ENCODE measurements around the gene TMEM108.

TMEM108 gene

DNA sequence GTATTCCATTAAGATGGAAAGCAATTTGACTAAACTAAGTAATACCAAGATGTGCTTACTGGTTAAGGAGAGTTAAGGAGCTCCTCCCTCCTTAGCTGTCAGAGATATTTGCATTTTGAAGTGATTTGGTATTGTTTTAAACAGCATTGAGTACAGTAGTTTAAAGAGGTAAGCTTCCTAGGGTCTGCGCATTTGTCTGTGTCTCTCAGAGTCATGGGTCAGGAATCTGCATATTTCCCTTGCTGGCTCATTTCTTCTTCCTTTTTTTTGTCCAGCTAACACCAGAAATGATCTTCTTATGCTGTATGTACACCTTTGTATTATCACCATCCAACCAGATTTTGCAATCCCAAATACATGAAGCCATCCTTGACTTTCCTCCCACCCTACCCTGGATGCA, 198.7 kb downstream of the TMEM108 start:
- no peak for DNase-seq (ENCODE audit: low spot score)

DNA sequence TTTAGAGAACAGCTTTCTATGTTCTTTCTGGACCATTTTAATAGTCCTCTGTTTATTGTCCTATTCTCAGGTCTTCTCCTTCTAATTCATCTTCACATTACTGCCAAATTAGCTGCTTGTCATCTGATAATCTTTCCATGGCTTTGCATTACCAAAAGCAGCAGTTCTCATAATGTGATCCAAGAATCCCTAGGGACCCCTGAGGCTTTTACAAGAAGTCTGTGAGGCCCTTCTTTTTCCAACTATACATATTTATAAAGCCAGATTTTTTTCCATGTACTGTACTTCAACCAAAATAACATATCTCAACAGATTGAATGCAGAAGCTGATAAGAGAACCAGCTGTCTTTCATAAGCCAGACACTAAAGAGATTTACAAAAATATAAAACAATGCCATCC, 199.2 kb downstream of the TMEM108 start:
- DNase-seq (ENCODE audit: low spot score): no peak

DNA sequence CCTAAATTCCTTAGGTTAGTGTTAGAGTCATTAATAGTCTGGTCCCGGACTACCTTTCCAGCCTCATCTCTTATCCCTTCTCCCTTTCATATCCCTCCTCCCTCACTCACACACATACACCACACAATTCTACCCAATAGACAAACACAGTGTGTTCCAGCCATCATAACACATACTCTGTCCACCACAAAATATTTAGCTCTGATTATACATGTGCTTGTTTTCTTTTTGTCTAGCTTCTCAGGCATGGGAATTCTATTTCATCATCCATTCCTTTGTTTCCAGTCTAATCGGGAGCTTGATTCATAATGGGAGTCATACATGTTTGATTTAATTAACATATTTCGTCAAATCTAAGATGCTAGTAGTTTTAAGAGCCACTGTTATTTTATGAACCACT, 199.8 kb downstream of the TMEM108 start:
- DNase-seq (ENCODE audit: low spot score): no peak

DNA sequence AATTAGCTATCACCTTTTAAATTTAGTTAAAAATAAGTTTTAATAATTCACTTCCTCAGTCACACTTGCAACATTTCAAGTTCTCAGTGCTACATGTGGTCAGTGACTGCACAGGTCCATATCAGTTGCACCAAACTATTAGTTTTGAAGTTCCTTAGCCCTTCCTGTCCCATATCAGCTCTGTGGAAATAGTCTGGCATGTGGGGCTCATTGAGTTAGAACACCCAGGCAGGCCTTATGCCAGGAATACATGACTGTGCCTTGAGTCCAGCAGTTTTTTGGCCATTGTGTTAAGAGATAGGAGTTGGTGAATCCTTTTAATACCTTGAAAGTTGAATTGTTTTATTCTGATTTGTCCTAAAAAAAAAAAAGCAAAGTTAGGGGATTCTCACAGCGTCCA, 207.9 kb downstream of the TMEM108 start:
- DNase-seq (ENCODE audit: low spot score): no peak

DNA sequence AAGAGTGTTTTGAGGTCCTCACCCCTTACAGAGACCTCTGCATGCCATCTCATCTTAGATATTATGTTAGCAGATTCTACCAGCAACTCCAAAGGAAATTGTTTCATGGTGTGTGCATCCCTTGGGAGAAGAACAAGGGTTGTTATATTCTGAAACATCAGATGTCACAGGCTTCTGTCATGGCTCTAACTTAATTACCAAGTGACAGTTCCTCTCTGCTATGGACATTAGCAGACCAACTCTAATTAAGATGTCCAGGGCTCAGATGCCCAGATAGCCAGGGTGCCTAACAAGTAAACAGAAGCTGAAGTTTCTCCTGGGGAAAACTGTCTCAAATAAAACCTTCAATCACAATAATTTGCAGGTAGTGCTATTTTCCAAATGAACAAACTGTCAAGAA, 208.6 kb downstream of the TMEM108 start:
- no peak for DNase-seq (ENCODE audit: low spot score)

DNA sequence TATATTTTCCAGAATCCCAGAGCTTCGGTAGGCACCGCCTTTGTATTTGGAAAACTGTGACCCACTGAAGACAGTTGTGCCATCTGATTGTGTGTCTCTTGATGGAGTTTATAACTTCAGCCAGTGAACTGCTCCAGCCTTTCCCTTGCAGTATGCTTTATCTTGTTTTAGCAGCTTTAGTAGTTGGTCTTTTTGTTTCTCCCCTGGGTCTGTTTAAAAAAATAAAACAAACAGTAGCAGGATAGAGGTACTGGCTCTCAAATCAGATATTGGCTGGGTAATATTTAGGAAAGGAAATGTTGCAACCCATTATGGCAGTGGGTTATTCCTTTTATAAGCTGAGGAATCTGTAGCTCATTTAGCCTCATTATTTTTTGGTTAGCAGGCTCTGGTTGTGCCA, 210.2 kb downstream of the TMEM108 start:
- DNase-seq (ENCODE audit: low spot score): no peak

DNA sequence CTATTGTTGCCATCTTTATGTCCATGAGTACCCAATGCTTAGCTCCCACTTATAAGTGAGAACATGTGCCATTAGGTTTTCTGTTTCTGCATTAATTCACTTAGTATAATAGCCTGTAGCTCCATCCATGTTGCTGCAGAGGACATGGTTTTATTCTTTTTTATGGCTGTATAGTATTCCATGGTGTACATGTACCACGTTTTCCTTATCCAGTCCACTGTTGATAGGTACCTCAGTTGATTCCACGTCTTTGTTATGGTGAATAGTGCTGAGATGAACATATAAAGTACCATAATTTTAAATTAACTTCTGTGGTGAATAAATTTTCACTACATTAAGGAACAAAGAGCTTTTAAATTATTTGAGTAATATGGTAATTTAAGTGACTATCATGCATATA, 211.3 kb downstream of the TMEM108 start:
- no peak for DNase-seq (ENCODE audit: low spot score)

DNA sequence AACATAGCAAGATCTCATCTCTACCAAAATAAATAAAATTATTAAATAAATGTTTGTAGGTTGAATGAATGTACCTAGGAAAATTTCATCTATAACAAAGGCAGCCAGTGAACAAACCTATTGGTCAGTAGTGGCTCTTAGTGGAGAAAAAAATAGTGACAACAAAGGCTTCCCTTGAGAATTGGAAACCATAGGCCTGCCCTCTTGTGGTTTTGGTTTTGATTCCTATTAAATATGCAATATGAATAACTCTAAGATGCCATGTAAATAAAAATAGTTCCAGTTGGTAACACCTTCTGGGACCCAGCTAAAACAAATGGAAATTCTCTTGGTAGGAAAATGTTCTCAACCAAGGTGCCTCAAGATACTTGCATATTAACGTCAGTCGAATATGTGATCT, 216.0 kb downstream of the TMEM108 start:
- no peak for DNase-seq (ENCODE audit: low spot score)

DNA sequence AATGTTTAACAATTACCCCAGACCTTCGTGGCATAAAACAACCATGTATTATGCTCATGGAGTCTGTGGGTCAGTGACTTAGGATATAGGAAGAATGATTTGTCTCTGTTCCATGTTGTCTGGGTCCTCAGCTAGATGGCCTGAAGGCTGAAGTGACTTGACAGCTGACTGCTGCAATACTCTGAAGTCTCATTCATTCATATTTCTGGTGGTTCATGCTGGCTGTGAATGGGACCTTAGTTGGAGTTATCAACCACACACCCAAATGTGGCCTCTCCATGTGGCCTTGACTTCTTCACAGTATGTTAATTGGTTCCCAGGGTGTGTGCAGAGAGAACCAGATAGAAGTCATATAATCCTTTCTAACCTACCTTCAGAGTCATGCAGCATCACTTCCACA, 216.5 kb downstream of the TMEM108 start:
- no peak for DNase-seq (ENCODE audit: low spot score)

DNA sequence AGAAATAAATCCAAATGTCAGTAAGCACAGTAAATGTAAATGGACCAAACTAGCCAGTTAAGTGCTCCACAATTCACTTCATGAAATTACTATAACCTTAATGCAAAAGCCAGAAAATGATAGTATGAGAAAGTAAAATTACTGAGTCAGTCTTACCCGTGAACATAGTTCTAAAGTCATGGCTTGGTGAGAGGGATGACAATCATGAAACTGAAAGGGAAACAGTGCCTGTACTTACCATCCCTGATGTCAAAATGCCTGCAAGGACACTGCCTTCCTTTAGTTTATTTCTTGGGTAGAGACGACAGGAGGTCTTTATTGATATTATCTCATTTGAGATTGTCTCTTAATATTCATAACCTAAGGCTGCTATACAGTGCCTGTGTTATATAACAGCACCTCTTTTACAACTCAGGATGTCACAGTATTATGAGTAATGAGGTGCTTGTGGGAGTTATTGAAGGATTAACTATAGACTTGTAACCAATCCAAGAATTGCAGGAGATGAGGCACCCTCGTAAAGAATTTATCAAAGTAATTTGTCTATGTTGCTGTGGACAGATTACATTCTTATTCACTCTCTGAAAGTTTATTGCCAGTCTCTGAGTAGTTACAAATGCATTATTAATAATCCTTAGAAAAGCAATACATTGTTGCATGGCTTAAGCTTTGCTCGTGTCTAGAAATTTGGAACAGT, 218.7 kb downstream of the TMEM108 start:
- no peak for DNase-seq (ENCODE audit: low spot score)

DNA sequence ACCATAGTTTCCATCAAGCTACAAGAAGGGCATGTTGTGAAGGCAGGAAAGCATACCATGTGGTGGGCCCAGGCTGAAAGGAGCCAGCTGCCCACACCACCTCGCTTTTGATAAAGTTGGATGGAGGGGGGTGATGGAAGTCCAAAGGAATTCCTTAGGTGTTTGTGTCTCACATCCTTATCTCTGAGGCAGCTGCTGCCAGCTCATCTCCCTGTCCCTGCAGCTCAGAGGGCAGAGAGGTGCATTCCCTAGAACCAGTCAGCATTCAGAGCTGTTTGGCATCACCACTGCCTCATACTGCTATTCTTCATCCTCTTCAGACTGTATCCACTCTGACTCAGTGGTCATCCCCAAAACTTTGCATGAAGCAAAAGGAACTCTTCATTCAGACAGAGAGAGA, 220.2 kb downstream of the TMEM108 start:
- no peak for DNase-seq (ENCODE audit: low spot score)

DNA sequence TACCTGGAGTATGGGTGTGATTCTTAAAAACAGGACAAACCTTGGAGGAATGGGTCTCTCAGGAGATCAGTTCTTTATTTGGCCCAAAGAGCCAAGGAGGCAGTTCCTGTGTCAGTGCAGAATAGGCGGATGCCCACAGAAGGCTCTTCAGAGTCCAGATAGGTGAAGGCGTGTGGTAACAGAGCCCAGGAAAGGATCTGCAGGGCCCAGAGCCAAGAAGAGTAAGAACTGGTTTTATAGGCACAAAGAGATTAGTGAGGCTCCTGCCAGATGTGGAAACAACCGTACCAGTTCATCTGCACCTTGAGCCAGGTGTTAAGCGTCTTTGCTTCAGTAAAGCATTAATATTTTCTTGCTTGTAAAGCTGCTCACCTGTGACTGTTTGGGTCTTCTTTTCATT, 221.6 kb downstream of the TMEM108 start:
- no peak for DNase-seq (ENCODE audit: low spot score)

DNA sequence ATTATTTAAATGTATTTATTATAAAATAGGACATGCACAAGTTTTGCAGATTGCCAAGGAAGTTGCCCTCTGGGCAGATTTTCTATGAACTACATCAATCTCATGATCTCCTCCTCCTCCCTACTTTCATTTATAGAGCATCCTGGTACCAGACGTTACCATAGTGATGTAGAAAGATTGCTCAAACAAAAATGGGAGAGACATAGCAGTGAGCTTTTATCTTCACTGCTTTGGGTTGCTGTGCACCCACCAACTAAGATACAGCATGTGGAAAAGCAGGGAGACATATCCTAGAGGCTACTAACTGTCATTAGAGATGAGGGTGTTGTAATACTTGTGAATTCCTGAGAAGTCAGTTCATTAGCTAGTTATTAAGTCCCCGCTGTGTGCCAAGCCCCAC, 224.1 kb downstream of the TMEM108 start:
- no peak for DNase-seq (ENCODE audit: low spot score)

DNA sequence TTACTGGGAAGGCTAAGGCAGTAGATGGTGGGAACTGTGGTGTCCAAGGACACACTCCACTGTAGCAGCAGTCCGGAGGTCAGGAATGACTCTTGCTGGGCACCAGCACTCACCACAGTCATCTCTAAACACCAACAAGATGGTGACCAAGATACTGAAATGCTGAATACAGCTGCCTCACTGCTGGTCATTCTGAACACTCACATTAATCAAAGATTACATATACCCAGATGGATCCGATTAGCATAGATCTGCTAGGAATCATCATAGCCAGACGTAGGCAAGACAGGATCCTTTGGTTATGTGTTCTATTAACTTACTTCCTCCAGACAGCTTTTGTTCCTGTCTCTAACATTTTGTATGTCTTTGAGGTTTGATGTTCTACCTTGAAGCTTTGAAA, 226.7 kb downstream of the TMEM108 start:
- no peak for DNase-seq (ENCODE audit: low spot score)

DNA sequence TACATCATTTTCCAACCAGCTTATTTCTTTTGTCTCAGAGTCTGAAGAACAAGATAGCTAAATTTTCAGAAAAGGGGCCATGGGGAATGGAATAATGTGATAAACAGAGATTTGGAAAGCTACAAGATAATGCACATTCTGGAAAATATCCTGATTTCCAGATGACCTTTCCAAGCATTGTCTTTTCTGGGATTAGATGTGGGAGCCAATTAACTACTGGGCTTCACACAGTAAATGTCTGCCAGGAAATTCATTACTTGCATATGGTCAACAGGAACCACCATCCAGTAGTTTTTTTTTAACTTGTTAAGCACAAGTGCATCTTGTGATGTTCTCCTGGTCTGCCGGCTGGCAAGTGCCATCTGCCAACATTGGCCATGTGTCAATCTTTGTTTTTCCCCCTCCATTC, 230.5 kb downstream of the TMEM108 start:
- DNase-seq (ENCODE audit: low spot score): no peak

DNA sequence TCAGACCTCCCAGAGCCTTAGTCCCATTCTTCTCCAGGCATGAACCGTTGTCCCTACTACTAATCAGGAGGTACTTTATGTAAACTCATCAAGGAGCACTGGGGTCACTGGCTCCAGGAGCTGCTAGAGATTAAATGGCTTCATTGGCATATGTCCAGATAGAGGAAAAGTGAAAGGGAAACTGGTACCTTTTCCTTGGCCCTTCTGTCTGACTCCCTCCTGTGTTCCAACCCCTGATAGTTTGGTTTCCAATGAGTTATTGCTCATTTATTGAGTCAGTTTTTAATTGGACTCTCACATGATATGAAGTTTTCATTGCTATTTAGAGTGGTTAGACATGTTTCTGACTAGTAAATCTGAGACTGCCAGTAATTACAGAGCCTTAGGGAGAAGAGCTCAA, 231.2 kb downstream of the TMEM108 start:
- DNase-seq (ENCODE audit: low spot score): no peak

DNA sequence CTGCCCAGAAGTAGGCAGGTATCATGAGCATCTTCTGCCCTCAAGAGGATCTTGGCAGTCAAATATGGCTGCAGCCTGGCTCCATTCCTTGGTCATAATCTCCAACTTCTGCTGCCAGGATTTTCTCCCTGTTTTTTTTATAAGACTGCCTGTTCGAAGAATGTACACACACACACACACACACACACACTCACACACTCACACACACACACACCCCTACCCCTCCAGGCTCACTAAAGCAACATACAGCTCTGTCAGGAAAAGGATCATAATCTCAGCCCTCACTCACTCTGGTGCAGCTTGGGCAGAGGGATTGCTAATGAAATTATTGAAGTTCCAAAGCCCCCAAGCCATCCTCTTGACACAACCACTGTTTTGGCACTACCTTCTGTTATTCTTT, 232.4 kb downstream of the TMEM108 start:
- no peak for DNase-seq (ENCODE audit: low spot score)

DNA sequence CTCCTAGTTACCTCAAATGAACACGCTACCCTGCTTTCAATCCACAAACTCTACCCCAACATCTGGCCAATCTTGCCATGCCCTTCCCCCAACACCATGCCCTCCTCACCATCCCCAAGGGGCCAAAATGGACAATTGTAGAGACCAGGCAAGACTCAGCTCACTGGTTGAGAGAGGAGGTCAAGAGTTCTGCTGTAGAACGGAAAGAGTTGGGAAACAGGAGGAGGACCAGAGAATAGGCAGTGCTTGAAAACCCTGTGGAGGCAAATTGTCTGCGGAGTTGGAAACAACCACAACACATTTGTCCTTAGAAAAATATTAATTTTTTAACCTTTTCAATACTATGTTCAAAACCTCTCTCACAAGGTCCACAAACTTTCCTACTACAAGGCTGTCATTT, 232.9 kb downstream of the TMEM108 start:
- no peak for DNase-seq (ENCODE audit: low spot score)

DNA sequence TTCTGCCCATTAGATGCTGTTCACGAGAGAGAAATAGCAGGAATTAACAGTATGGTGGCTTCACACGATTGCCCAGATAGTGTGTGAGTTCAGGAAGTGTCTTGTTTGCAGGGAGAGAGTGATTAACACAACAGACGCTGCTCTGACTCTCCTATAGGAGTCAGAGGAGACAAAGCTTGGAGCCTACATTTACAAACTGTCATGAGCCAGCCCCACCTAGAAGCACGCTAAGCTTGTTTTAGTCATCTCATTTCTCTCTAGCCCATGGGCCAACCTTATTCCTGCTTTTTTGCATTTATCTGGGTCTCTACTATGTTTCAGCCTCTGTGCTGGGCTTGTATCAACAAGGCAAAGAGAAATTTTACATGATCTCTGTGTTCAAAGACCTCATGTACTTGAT, 233.3 kb downstream of the TMEM108 start:
- DNase-seq (ENCODE audit: low spot score): no peak

DNA sequence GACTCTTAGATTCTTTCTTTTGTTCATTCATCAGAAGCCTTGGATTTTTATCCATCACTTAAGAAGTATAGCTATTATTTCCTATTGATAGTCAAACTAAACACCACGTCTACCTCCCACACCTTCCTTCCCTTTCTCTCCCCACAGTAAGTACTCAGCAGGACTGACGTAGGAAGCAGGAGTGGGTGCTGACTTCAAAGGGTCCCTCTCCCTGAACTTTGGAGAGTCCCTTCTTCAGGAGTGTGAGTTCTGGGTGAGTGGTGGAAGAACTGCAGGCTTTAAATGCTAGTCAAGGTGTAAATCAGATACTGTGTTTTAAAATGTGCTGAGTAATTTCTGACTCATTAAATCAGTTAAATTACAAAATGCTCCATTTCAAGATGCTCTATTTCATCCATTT, 235.2 kb downstream of the TMEM108 start:
- no peak for DNase-seq (ENCODE audit: low spot score)

DNA sequence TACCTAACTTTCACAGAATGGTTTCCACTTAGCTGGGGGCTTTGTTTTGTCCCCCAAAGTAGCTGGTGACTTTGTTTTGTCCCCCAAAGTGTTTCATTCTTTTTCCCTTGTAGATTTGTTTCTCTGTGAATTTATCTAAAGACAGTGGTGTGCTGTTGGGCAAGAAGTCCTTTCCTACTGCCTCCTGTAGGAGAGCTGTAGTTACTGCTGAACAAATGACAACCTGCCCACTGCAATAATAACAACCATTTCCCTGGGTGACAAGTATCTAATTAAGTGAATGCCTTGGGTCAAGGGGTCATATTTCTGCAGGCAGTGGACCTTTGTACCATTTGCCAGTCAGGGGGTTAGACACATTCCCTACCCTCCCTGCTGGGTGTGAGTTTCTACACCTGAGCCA, 236.3 kb downstream of the TMEM108 start:
- DNase-seq (ENCODE audit: low spot score): no peak

DNA sequence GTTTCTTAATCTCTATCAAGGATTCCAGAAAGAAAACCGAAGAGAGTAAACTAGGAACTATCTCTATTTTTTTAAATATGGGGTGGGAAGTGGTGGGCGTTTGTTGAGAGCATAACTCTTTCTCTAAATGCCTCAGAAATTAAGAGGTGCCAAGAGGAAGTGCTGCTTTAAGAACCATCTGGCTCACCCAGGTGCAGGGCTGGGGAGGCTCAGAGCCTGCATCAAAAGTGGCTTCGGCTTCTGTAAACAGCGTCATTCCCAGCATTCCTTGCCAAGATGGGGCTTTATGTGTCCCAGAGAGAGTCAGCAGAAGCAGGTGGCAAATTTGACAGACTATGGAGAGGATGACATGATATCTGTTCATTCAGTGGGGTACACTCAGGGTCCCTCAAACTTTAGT, 238.4 kb downstream of the TMEM108 start:
- DNase-seq (ENCODE audit: low spot score): no peak

DNA sequence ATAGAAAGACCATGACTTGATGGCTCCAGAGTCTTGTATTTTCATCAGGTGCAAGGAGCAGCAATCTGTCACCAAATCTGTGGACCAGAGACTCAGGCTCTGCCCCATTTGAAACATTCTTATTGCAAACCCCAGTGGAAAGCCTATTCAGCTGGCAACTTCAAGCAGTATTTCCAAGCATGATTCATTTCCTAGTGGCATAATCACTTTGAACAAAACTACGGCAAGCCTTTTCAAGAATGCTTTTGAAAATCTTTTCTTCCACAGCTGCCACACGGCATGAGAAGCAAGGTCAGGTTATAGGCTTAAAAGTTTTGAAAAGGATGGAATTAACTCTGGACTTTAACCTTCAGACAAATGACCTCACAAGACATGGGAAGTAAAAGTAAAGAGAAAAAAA, 239.6 kb downstream of the TMEM108 start:
- no peak for DNase-seq (ENCODE audit: low spot score)

DNA sequence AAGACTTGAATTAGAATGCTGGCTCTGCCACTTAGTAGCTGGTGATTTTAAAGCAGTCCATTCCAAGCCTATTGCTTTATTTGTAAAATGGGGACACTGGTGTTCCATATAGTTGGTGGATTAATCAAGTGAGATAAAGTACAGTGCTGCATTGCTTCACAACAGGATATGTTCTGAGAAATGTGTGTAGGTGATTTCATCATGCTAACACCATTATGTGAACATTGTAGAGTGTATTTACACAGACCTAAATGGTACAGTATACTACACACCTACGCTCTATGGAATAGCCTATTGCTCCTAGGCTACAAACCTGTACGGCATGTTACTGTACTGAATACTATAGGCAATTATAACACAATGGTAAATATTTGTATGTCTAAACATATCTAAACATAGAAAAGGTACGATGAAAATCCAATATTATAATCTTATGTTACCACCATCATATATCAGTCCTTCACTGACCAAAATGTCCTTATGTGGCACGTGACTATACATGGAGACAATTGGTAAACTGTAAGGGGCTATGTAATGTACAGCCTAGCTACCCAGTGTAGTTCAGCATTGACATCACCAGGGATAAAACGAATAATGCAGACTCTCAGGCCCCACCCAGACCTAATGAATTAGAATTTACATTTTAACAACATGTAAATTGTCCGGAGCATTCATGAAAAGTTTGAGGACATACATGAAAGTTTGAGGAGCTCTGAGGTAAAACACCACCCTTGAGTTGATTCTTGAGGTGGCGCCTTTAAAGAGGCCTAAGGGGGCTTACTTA, 240.3 kb downstream of the TMEM108 start:
- DNase-seq (ENCODE audit: low spot score): no peak

Data from LoVo (cell line).